H1 (cell line): ENCODE results near the gene PEAK3. TPM values are rescaled to one million over a fixed set of nuclear protein-coding genes. Genes with fewer than 3 reads are reported as not detected.

Source experiments
- RNF2 ChIP-seq: fragments of 200-900, 300-1000 bp; sonication (generic); IDR thresholded peaks from 2 replicates; pipeline ENCODE4 v1.7.1; 2016; ENCODE audit warnings: borderline replicate concordance, low read depth, mild to moderate bottlenecking, antibody characterized with exemption, low read length; ENCODE audit not compliant: poor library complexity, severe bottlenecking; ENCODE audit errors: missing control alignments
- polyA plus RNA-seq, 7 experiments: library from polyadenylated mRNA; depleted of rRNA in 3 of 7; stranded (reverse) in 5 of 7; unstranded in 2 of 7; fragments of >200 nt in 5 of 7; fragments of 200-250 nt in 2 of 7; gene quantifications; 1 replicate in 5 of 7; 2 replicates in 1 of 7; 4 replicates in 1 of 7; pipeline versions ENCODE4 v1.2.1 to v1.2.3, GENCODE V29; 2011 to 2013; ENCODE audit warnings: missing spikeins in 2 of 7, mixed read lengths in 2 of 7
- total RNA-seq: library from RNA; stranded (reverse); fragmentation: NEBNext Ultra II Directional; extraction: Animal tissue kit (Norgen Biotek cat#: 25700); gene quantifications from 2 replicates; pipeline ENCODE4 v1.2.1, GENCODE V29; 2021
- TF ChIP-seq, protein P1 (sequence below): fragments of 300-600 bp; sonication (generic); IDR thresholded peaks from 2 replicates; pipeline ENCODE4 v1.7.1; 2012; ENCODE audit warnings: low read length, moderate library complexity, mild to moderate bottlenecking, inconsistent platforms; ENCODE audit not compliant: insufficient replicate concordance

PEAK3 gene
- total and polyA plus RNA-seq, 2 of the 8 experiments (the other 6 are each of a cell fraction or from before 2014, with no cell fraction given): not detected

- TF ChIP-seq, protein P1, sequence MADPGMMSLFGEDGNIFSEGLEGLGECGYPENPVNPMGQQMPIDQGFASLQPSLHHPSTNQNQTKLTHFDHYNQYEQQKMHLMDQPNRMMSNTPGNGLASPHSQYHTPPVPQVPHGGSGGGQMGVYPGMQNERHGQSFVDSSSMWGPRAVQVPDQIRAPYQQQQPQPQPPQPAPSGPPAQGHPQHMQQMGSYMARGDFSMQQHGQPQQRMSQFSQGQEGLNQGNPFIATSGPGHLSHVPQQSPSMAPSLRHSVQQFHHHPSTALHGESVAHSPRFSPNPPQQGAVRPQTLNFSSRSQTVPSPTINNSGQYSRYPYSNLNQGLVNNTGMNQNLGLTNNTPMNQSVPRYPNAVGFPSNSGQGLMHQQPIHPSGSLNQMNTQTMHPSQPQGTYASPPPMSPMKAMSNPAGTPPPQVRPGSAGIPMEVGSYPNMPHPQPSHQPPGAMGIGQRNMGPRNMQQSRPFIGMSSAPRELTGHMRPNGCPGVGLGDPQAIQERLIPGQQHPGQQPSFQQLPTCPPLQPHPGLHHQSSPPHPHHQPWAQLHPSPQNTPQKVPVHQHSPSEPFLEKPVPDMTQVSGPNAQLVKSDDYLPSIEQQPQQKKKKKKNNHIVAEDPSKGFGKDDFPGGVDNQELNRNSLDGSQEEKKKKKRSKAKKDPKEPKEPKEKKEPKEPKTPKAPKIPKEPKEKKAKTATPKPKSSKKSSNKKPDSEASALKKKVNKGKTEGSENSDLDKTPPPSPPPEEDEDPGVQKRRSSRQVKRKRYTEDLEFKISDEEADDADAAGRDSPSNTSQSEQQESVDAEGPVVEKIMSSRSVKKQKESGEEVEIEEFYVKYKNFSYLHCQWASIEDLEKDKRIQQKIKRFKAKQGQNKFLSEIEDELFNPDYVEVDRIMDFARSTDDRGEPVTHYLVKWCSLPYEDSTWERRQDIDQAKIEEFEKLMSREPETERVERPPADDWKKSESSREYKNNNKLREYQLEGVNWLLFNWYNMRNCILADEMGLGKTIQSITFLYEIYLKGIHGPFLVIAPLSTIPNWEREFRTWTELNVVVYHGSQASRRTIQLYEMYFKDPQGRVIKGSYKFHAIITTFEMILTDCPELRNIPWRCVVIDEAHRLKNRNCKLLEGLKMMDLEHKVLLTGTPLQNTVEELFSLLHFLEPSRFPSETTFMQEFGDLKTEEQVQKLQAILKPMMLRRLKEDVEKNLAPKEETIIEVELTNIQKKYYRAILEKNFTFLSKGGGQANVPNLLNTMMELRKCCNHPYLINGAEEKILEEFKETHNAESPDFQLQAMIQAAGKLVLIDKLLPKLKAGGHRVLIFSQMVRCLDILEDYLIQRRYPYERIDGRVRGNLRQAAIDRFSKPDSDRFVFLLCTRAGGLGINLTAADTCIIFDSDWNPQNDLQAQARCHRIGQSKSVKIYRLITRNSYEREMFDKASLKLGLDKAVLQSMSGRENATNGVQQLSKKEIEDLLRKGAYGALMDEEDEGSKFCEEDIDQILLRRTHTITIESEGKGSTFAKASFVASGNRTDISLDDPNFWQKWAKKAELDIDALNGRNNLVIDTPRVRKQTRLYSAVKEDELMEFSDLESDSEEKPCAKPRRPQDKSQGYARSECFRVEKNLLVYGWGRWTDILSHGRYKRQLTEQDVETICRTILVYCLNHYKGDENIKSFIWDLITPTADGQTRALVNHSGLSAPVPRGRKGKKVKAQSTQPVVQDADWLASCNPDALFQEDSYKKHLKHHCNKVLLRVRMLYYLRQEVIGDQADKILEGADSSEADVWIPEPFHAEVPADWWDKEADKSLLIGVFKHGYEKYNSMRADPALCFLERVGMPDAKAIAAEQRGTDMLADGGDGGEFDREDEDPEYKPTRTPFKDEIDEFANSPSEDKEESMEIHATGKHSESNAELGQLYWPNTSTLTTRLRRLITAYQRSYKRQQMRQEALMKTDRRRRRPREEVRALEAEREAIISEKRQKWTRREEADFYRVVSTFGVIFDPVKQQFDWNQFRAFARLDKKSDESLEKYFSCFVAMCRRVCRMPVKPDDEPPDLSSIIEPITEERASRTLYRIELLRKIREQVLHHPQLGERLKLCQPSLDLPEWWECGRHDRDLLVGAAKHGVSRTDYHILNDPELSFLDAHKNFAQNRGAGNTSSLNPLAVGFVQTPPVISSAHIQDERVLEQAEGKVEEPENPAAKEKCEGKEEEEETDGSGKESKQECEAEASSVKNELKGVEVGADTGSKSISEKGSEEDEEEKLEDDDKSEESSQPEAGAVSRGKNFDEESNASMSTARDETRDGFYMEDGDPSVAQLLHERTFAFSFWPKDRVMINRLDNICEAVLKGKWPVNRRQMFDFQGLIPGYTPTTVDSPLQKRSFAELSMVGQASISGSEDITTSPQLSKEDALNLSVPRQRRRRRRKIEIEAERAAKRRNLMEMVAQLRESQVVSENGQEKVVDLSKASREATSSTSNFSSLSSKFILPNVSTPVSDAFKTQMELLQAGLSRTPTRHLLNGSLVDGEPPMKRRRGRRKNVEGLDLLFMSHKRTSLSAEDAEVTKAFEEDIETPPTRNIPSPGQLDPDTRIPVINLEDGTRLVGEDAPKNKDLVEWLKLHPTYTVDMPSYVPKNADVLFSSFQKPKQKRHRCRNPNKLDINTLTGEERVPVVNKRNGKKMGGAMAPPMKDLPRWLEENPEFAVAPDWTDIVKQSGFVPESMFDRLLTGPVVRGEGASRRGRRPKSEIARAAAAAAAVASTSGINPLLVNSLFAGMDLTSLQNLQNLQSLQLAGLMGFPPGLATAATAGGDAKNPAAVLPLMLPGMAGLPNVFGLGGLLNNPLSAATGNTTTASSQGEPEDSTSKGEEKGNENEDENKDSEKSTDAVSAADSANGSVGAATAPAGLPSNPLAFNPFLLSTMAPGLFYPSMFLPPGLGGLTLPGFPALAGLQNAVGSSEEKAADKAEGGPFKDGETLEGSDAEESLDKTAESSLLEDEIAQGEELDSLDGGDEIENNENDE: no peak
- no peak for TF ChIP-seq RNF2
Observed at GRCh38 chr19:2315818-2316353, 33.9 kb upstream of the PEAK3 start (continued).
